H9 (cell line): ENCODE data around the gene CTRL. TPM values are rescaled to one million over a fixed set of nuclear protein-coding genes. Genes with fewer than 3 reads are reported as not detected.

Experiments
- DNase-seq: peaks from one replicate; pipeline ENCODE4 v3.0.0-alpha.2; 2017
- H2AFZ ChIP-seq: one replicate; pipeline ENCODE4 v1.6.1; 2013; ENCODE audit warnings: mild to moderate bottlenecking, low read length, control low read depth, moderate library complexity
- H2AK5ac ChIP-seq: 2 replicates; pipeline ENCODE4 v1.6.1; 2013; ENCODE audit warnings: low read length, control low read depth, mixed read lengths; ENCODE audit not compliant: insufficient read length
- H2BK120ac ChIP-seq: one replicate; pipeline ENCODE4 v1.6.1; 2013; ENCODE audit warnings: low read depth, mild to moderate bottlenecking, low read length, control low read depth, inconsistent platforms; ENCODE audit not compliant: poor library complexity, severe bottlenecking
- H2BK12ac ChIP-seq: 2 replicates; pipeline ENCODE4 v1.6.1; 2013; ENCODE audit warnings: low read length, control low read depth, mixed read lengths, low read depth; ENCODE audit not compliant: insufficient read length
- H2BK15ac ChIP-seq: 2 replicates; pipeline ENCODE4 v1.6.1; 2013; ENCODE audit warnings: low read depth, low read length, control low read depth
- H2BK20ac ChIP-seq: one replicate; pipeline ENCODE4 v1.6.1; 2013; ENCODE audit warnings: low read depth, mild to moderate bottlenecking, low read length, control low read depth, inconsistent platforms; ENCODE audit not compliant: poor library complexity, severe bottlenecking
- H2BK5ac ChIP-seq: 2 replicates; pipeline ENCODE4 v1.6.1; 2013; ENCODE audit warnings: low read length, control low read depth, mixed read lengths; ENCODE audit not compliant: insufficient read length
- H3K14ac ChIP-seq: 2 replicates; pipeline ENCODE4 v1.6.1; 2013; ENCODE audit warnings: low read length, control low read depth; ENCODE audit not compliant: insufficient read depth
- H3K18ac ChIP-seq: 2 replicates; pipeline ENCODE4 v1.6.1; 2013; ENCODE audit warnings: low read depth, mild to moderate bottlenecking, mixed read lengths, low read length, control low read depth; ENCODE audit not compliant: insufficient read length
- H3K23ac ChIP-seq: 2 replicates; pipeline ENCODE4 v1.6.1; 2013; ENCODE audit warnings: low read length, control low read depth, mixed read lengths, low read depth; ENCODE audit not compliant: insufficient read length
- H3K23me2 ChIP-seq: 2 replicates; pipeline ENCODE4 v1.6.1; 2013; ENCODE audit warnings: low read depth, mild to moderate bottlenecking, mixed read lengths, low read length, control low read depth; ENCODE audit not compliant: insufficient read length, poor library complexity, severe bottlenecking
- H3K27ac ChIP-seq: 2 replicates; pipeline ENCODE4 v1.5.1; 2013; ENCODE audit warnings: low read length, control low read depth, mixed read lengths, low read depth; ENCODE audit not compliant: insufficient read length
- H3K27me3 ChIP-seq: 2 replicates; pipeline ENCODE4 v1.6.1; 2013; ENCODE audit warnings: low read length, control low read depth, inconsistent platforms; ENCODE audit not compliant: insufficient read depth
- H3K4ac ChIP-seq: 2 replicates; pipeline ENCODE4 v1.6.1; 2013; ENCODE audit warnings: low read depth, mild to moderate bottlenecking, control low read depth, inconsistent platforms, low read length, moderate library complexity
- H3K4me1 ChIP-seq: 2 replicates; pipeline ENCODE4 v1.6.1; 2013; ENCODE audit warnings: low read length, control low read depth, inconsistent platforms; ENCODE audit not compliant: insufficient read depth
- H3K4me2 ChIP-seq: 2 replicates; pipeline ENCODE4 v1.6.1; 2013; ENCODE audit warnings: low read length, control low read depth, mixed read lengths; ENCODE audit not compliant: insufficient read length, insufficient read depth
- H3K56ac ChIP-seq: 2 replicates; pipeline ENCODE4 v1.6.1; 2013; ENCODE audit warnings: low read depth, mild to moderate bottlenecking, mixed read lengths, low read length, control low read depth; ENCODE audit not compliant: insufficient read length
- H3K79me1 ChIP-seq: 2 replicates; pipeline ENCODE4 v1.6.1; 2013; ENCODE audit warnings: low read depth, mild to moderate bottlenecking, moderate library complexity, low read length, control low read depth, inconsistent platforms; ENCODE audit not compliant: insufficient read depth, poor library complexity, severe bottlenecking
- H3K79me2 ChIP-seq: 2 replicates; pipeline ENCODE4 v1.6.1; 2013; ENCODE audit warnings: low read length, control low read depth, inconsistent platforms; ENCODE audit not compliant: insufficient read depth
- H3K9ac ChIP-seq: 2 replicates; pipeline ENCODE4 v1.6.1; 2013; ENCODE audit warnings: low read length, control low read depth, mixed read lengths; ENCODE audit not compliant: insufficient read length; ENCODE audit errors: extremely low read depth
- H3K9me3 ChIP-seq: one replicate; pipeline ENCODE4 v1.6.1; 2013; ENCODE audit warnings: low read depth, low read length, inconsistent platforms; ENCODE audit not compliant: control insufficient read depth
- H3T11ph ChIP-seq: one replicate; pipeline ENCODE4 v1.6.1; 2013; ENCODE audit warnings: mild to moderate bottlenecking, low read length, control low read depth, inconsistent platforms
- H4K20me1 ChIP-seq: one replicate; pipeline ENCODE4 v1.6.1; 2013; ENCODE audit not compliant: control insufficient read depth, insufficient read length, insufficient read depth
- H4K5ac ChIP-seq: 2 replicates; pipeline ENCODE4 v1.6.1; 2013; ENCODE audit warnings: low read depth, mild to moderate bottlenecking, mixed read lengths, low read length, control low read depth; ENCODE audit not compliant: insufficient read length
- H4K8ac ChIP-seq: replicated peaks from 2 replicates; pipeline ENCODE4 v1.6.1; 2013; ENCODE audit warnings: low read length, control low read depth, mixed read lengths, low read depth; ENCODE audit not compliant: insufficient read length
- H4K91ac ChIP-seq: 2 replicates; pipeline ENCODE4 v1.6.1; 2013; ENCODE audit warnings: low read depth, mild to moderate bottlenecking, moderate library complexity, mixed read lengths, low read length, control low read depth; ENCODE audit not compliant: insufficient read length
- H3K27ac Mint-ChIP-seq, 3 experiments: 2 replicates in 2 of 3; 3 replicates in 1 of 3; pipeline ENCODE4 v1.8.0; 2020 to 2021; ENCODE audit warnings: mixed read lengths in 3 of 3, mild to moderate bottlenecking in 1 of 3, moderate library complexity in 1 of 3
- H3K27me3 Mint-ChIP-seq: 2 replicates; pipeline ENCODE4 v1.8.0; 2021; ENCODE audit warnings: low read depth, mild to moderate bottlenecking, moderate library complexity, mixed read lengths
- H3K36me3 Mint-ChIP-seq, 3 experiments: 2 replicates in 2 of 3; 3 replicates in 1 of 3; pipeline ENCODE4 v1.8.0; 2020 to 2021; ENCODE audit warnings: low read depth in 3 of 3, mixed read lengths in 3 of 3; ENCODE audit not compliant: insufficient read depth in 1 of 3
- H3K4me1 Mint-ChIP-seq, 2 experiments: 2 replicates each; pipeline ENCODE4 v1.8.0; 2020; ENCODE audit warnings: mixed read lengths in 2 of 2
- H3K4me3 Mint-ChIP-seq, 2 experiments: 2 replicates in 1 of 2; 3 replicates in 1 of 2; pipeline ENCODE4 v1.8.0; 2020 to 2021; ENCODE audit warnings: mild to moderate bottlenecking in 2 of 2, mixed read lengths in 2 of 2, moderate library complexity in 1 of 2
- H3K9me3 Mint-ChIP-seq, 2 experiments: 2 replicates in 1 of 2; 3 replicates in 1 of 2; pipeline ENCODE4 v1.8.0; 2020; ENCODE audit warnings: mild to moderate bottlenecking in 2 of 2, mixed read lengths in 2 of 2, moderate library complexity in 1 of 2
- CTCF ChIP-seq: fragments of 200-600 bp; sonication (generic); conservative IDR thresholded peaks from 3 replicates; pipeline ENCODE4 v1.8.0; 2021; ENCODE audit warnings: antibody characterized with exemption, mild to moderate bottlenecking
- WGBS: extraction: QIAGEN DNeasy Blood & Tissue Kit; methylation state at CpG from one replicate; pipeline ENCODE4 v1.1.7; 2013; ENCODE audit warnings: missing lambda C conversion rate, low lambda C conversion rate, mixed read lengths; ENCODE audit not compliant: insufficient read length; ENCODE audit errors: extremely low coverage; 5-methylcytosine and 5-hydroxymethylcytosine counted together
- total RNA-seq: library from RNA; stranded (reverse); gene quantifications from 2 replicates; pipeline ENCODE4 v1.2.1, GENCODE V29; 2021

CTRL gene
- total RNA-seq, 1 experiment from 2014 or later: 2.7 TPM

- no peaks in the 10 kb centered on the region for H3K9me3 ChIP-seq
- H2BK5ac ChIP-seq: no peak overlapping the region
- no peaks in the 10 kb centered on the region for H4K20me1 ChIP-seq
- no peak overlapping the region for H2BK20ac ChIP-seq
- no peak for DNase-seq
- no peaks in the 10 kb centered on the region for H3K9me3 Mint-ChIP-seq
- no peak overlapping the region for H3K4ac ChIP-seq
- TF ChIP-seq CTCF: no peak
- H4K8ac ChIP-seq: no peak overlapping the region
- no peaks in the 10 kb centered on the region for H3K23me2 ChIP-seq
- no peak overlapping the region for H2AFZ ChIP-seq
- H3K27me3 ChIP-seq: no peaks in the 10 kb centered on the region
- no peaks in the 10 kb centered on the region for H3K79me2 ChIP-seq
- no peak overlapping the region for H4K91ac ChIP-seq
- H2AK5ac ChIP-seq: no peak overlapping the region
- no peak overlapping the region for H3T11ph ChIP-seq
- H3K56ac ChIP-seq: no peak overlapping the region
- H3K27me3 Mint-ChIP-seq: no peaks in the 10 kb centered on the region; the same call in 1 of the 2 replicates
- no peak overlapping the region for H3K9ac ChIP-seq
- H3K4me1 ChIP-seq: no peaks in the 10 kb centered on the region
- no CpG with 5 or more reads among the region's 36 CpGs for WGBS
- no peak overlapping the region for H3K4me2 ChIP-seq
- no peak overlapping the region for H3K14ac ChIP-seq
- no peak overlapping the region for H3K27ac Mint-ChIP-seq
- peaks cover 8 to 34% (median 19%) of the 10 kb centered on the region in 3 experiments; a peak in 6 of 7 replicates for H3K36me3 Mint-ChIP-seq
- no peak overlapping the region for H4K5ac ChIP-seq
- H3K4me3 Mint-ChIP-seq: no peak overlapping the region
- no peak overlapping the region for H3K23ac ChIP-seq
- H3K4me1 Mint-ChIP-seq: peaks cover 0 to 3% of the 10 kb centered on the region in 2 experiments; a peak in 1 of 4 replicates
- no peak overlapping the region for H2BK120ac ChIP-seq
- no peaks in the 10 kb centered on the region for H3K79me1 ChIP-seq
- H3K18ac ChIP-seq: no peak overlapping the region
- no peak overlapping the region for H3K27ac ChIP-seq
- no peak overlapping the region for H2BK15ac ChIP-seq
- no peak overlapping the region for H2BK12ac ChIP-seq
Observed at GRCh38 chr16:67909056-67909742, 22.5 kb downstream of the CTRL start.
